Measurements from ENCODE around the gene OR10J1.

Gene OR10J1

DNA sequence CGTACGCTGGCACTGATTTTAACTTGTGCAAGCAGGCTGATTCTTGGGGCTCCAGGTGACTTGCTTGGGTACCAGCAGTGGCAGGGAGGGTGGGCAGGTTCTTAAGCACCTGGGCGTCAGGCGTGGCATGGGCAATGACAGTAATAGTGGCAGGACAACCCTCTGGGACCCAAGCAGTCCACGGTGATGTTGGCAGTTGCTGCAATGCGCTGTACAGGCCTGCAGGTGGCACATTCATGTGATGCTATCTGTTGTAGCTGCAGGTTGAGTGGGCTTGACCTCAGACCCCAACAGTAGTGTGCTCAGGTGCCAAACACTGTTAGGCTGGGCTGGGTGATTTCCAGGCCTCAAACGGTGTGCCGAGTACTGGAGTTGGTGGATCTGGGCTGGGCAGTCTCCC is 17.7 kb upstream of the OR10J1 start:
- no peaks in the 10 kb centered on the region for H3F3A ChIP-seq (ENCODE audit: low read depth)
- H3K9me3 ChIP-seq (ENCODE audit: insufficient read depth, low read depth, low read length) = 0 out of 2 replicates have a peak, but pooled peaks cover 4% of the 10 kb centered on the region
- no peaks in the 10 kb centered on the region for H4K20me1 ChIP-seq (ENCODE audit: insufficient read depth, low read length, poor library complexity, severe bottlenecking)
- H3K27me3 ChIP-seq (ENCODE audit: insufficient read depth, low read length, poor library complexity, severe bottlenecking) = no peaks in the 10 kb centered on the region
- H3K9ac ChIP-seq (ENCODE audit: low read depth, low read length, poor library complexity, severe bottlenecking) = no peak overlapping the region
- TF ChIP-seq CTCF (conservative IDR thresholded peaks at IDR 0.05; ENCODE audit: low read length) (peak; percentile 50), EZH2phosphoT487 (IDR thresholded peaks at IDR 0.05; ENCODE audit: borderline replicate concordance) (no peak)
- no peak overlapping the region for H3K4me3 ChIP-seq (ENCODE audit: low read length, poor library complexity, severe bottlenecking)
- H3K4me1 ChIP-seq (ENCODE audit: insufficient read depth, low read length, poor library complexity, severe bottlenecking) = no peaks in the 10 kb centered on the region
- no peaks in the 10 kb centered on the region for H3K36me3 ChIP-seq (ENCODE audit: insufficient read depth, low read length)
- H3K79me2 ChIP-seq (ENCODE audit: insufficient read depth, low read length) = no peaks in the 10 kb centered on the region
- no peaks in the 10 kb centered on the region for H3K9me2 ChIP-seq (replicated peaks; ENCODE audit: low read depth, low read length)
- no peak overlapping the region for H2AFZ ChIP-seq (ENCODE audit: low read length)
- no peak overlapping the region for H3K4me2 ChIP-seq (ENCODE audit: low read depth, low read length, poor library complexity, severe bottlenecking)

- Histone ChIP-seq H3K36me3 (ENCODE audit: insufficient read depth, low read length) (no peaks in the 10 kb centered on the region), H3K9ac (ENCODE audit: low read depth, low read length, poor library complexity, severe bottlenecking) (no peak overlapping the region), H3K9me3 (ENCODE audit: insufficient read depth, low read depth, low read length) (no peaks in the 10 kb centered on the region), H3K9me2 (replicated peaks; ENCODE audit: low read depth, low read length) (no peaks in the 10 kb centered on the region; the same call in 1 of the 2 replicates), H3K79me2 (ENCODE audit: insufficient read depth, low read length) (no peaks in the 10 kb centered on the region), H3F3A (ENCODE audit: low read depth) (no peaks in the 10 kb centered on the region), H3K27me3 (ENCODE audit: insufficient read depth, low read length, poor library complexity, severe bottlenecking) (no peaks in the 10 kb centered on the region), H2AFZ (ENCODE audit: low read length) (no peak overlapping the region), H3K4me1 (ENCODE audit: insufficient read depth, low read length, poor library complexity, severe bottlenecking) (no peaks in the 10 kb centered on the region), H3K4me3 (ENCODE audit: low read length, poor library complexity, severe bottlenecking) (no peak overlapping the region), H4K20me1 (ENCODE audit: insufficient read depth, low read length, poor library complexity, severe bottlenecking) (no peaks in the 10 kb centered on the region), H3K4me2 (ENCODE audit: low read depth, low read length, poor library complexity, severe bottlenecking) (no peak overlapping the region)
- TF ChIP-seq EZH2phosphoT487 (IDR thresholded peaks at IDR 0.05; ENCODE audit: borderline replicate concordance) (no peak), CTCF (conservative IDR thresholded peaks at IDR 0.05; ENCODE audit: low read length) (no peak)
Measured at GRCh38 chr1:159428536-159428935, 11.0 kb upstream of the OR10J1 start.

- Histone ChIP-seq H3F3A (ENCODE audit: low read depth) (no peaks in the 10 kb centered on the region), H3K4me3 (ENCODE audit: low read length, poor library complexity, severe bottlenecking) (no peak overlapping the region), H4K20me1 (ENCODE audit: insufficient read depth, low read length, poor library complexity, severe bottlenecking) (no peaks in the 10 kb centered on the region), H3K36me3 (ENCODE audit: insufficient read depth, low read length) (no peaks in the 10 kb centered on the region), H3K9me2 (replicated peaks; ENCODE audit: low read depth, low read length) (no peaks in the 10 kb centered on the region; the same call in 1 of the 2 replicates), H3K27me3 (ENCODE audit: insufficient read depth, low read length, poor library complexity, severe bottlenecking) (no peaks in the 10 kb centered on the region), H2AFZ (ENCODE audit: low read length) (no peak overlapping the region), H3K9me3 (ENCODE audit: insufficient read depth, low read depth, low read length) (no peaks in the 10 kb centered on the region), H3K9ac (ENCODE audit: low read depth, low read length, poor library complexity, severe bottlenecking) (no peak overlapping the region), H3K4me2 (ENCODE audit: low read depth, low read length, poor library complexity, severe bottlenecking) (no peak overlapping the region), H3K4me1 (ENCODE audit: insufficient read depth, low read length, poor library complexity, severe bottlenecking) (no peaks in the 10 kb centered on the region), H3K79me2 (ENCODE audit: insufficient read depth, low read length) (no peaks in the 10 kb centered on the region)
- TF ChIP-seq EZH2phosphoT487 (IDR thresholded peaks at IDR 0.05; ENCODE audit: borderline replicate concordance) (no peak), CTCF (conservative IDR thresholded peaks at IDR 0.05; ENCODE audit: low read length) (no peak)
Measured at GRCh38 chr1:159429074-159429861, 10.3 kb upstream of the OR10J1 start.
